Muscle of back (tissue), 11 donors: Measurements from ENCODE around the gene ICA1L. TPM values are rescaled to one million over a fixed set of nuclear protein-coding genes. Genes with fewer than 3 reads are reported as not detected.

Source experiments
- DNase-seq, 3 donors: peaks; one replicate each; pipeline versions ENCODE4 v3.0.0 to v3.0.0-alpha.2; 2013
- polyA plus RNA-seq, 10 donors: library from polyadenylated mRNA; unstranded; fragments of 120-200 nt; gene quantifications; one replicate each; pipeline ENCODE4 v1.2.1, GENCODE V29; 2013; ENCODE audit not compliant: insufficient read length in 10 of 10

Gene ICA1L
- polyA plus RNA-seq, 10 donors: 5.7 to 16.1 (median 9.5) TPM

DNA sequence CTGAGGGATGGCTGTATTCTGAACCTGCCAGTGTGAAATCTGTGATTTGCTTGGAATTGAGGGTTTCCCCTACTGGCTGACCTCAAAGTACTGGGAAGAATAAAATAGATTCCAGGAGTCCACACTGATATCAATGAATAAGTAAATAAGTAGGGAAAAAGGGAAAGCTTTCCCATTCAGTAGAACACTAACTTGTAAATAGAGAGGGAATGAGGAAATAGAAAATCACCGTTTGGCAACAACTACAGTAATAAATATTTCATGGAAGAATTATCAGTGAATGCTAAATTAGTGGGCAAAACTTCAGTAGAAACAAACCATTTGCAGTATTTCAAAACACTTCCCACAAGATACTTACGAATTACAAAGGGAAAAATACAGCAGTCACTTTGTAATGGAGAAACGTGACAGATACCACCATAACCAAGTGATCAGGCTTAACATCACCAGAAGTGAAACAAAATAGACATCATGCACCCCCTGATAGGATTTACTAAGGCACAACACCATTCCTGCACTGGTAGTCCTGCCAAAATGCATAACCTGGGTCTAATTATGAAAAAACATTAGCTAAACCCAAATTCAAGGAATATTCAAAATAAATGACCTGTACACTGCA is 88.5 kb downstream of the ICA1L start:
- peak in 1 of 3 donors; percentile 3 for DNase-seq

DNA sequence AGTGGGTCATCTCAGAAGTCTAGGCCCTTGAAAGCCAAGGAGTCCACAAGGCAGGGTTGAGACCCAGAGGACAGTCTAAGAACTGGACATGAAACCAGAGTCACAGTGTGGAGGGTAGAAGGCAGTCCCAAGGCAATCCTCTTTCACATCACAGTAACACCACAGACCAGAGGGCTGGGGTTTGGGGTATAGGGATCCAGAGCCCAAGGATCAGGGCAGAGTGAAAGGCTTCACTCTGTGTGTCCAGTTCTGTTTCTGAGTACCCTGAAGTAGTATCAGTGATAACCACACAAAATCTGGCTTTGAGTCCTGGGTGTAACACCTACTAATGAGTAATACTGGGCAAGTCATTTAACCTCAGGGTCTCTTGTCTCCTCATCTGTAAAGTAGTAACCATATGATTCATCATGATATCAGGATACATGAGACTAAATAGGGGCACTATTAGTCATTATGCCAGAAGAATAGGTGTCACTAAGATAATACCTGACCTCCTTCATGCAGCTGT is 91.0 kb downstream of the ICA1L start:
- DNase-seq: no peak

DNA sequence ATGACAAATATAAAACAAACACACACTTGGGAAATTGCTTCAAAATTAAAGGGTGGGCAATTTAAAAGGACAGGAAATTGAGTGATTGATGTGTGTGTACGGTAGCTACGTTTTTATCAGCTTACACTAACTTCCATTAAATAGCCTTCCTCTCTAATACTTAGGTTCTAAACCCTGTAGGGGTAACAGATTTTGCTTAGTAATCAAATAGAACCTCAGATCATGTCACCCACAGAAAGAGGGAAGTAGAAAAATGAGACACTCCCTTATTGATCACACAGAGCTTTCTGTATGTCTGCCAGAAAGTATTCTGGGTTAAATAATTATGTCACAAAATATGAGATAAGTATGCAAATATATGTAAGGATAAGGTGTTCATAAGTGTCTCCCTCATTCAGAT is 93.3 kb downstream of the ICA1L start:
- no peak for DNase-seq

DNA sequence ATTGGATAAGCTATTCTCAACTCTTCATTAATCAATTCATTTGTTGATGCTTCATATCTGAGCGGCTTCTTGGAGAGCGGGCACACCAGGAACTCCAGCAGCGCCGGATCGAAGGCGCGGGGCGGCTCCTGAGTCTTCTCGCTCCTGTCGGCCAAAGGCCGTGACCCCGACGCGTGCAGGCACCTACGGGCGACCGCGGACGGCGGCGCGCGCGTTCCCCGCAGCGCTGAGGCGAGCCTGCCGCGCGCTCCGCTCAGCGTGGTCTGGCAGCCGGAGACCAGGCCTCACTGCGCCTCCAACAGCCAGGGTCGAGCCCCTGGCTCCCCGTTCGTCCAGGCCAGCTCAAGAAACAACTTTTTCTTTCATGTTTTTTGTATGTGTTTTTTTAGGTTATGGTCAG is 97.5 kb downstream of the ICA1L start:
- no peak for DNase-seq

DNA sequence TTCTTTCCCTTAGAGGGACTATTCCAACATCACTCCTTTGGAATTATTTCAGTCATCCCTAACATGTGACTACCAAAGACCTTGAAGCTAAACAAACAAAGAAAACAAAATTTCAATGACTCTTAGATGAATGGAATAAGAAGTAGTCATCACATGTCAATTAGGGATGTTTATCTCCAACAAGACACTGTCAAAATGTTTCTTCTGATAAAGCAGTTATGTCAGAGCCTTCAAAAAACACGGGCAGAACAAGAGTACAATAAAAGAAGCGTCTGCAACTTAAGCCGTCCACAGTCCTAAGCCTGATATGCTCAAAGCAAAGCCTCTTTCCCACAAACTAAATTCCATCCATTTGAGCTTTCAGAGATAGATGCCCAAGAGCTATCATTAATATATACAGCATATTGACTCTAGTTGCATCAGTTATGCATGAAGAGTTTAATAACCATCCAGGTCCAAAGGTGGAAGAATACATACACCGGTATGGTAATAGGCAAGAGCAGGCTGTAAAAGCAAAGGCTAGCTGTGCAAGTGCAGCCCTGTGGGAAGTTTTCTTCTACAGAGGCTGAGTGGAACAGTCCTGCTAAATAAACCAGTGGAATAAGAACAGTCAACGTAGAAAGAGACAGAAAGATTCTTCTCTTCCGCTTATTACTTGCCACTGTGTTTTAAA is 98.1 kb downstream of the ICA1L start:
- DNase-seq: no peak

DNA sequence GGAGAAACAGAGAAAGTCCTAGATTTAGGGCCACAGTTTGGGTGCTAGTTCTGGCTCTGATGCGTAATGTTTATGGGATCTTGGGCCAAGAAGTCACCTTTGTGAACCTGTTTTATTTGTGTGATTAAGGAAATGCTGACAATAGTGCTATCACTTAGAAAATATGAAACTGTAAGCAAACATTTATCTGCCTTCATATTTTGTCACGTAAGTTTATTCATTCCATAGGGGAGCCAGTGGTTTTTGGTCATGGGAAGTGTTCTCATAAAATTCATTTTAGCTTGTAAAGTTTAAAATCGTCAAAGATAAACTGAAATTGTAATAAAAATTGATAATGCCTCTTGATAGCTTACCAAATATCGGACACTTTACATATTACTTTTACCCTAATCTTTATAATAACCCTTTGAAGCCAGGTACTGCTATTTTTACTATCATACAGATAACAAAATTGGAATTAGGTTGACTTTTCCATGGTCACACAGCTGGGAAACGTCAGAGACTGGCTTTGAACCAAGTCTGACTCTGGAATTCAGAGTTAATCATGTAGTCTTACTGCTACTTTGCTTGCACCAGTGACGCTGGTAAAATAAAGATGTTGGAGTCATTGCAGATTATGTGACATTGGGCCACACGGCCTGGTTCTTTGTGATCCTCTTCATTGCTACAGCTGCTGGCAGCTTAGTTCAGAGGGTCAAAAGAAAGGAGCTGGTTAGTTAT is 99.7 kb downstream of the ICA1L start:
- peak in 1 of 3 donors; percentile 7 for DNase-seq

DNA sequence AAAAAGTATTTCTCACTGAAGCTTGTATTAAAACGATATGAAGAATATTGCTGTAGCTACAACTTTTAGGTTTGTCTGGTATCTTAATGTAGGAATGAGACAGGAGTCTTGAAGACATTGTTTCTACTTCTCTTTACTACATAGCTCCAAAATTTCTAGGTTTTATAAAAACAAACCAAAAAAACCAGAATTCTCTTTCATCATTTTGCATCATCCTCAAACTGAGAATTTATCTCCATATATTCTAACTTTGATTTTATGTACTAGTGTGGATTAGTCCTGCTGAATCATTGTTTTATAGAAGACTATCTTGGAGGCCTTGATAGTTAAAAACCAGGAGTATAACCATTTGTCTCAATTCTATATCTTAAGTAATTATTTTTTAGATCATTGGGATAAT is 100.2 kb downstream of the ICA1L start:
- no peak for DNase-seq

DNA sequence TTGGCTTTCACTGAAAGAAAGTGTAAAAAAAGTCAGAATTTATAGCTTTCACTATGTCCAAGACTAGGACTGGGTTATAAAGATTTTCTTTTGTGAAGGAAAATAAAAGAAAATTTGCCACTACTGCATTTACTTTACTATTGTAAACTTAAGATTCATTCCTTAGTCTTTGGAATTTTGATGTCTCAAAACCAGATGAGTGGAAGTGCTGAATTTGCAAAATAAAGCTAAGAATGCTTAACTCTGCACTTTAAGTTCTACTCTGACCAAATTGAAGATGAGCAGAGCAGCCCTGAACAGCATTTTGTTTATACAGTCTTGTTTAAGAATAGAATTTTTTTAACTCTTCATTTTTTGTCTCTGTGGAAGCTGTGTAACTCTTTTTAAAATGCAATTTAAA is 102.4 kb downstream of the ICA1L start:
- DNase-seq: no peak

DNA sequence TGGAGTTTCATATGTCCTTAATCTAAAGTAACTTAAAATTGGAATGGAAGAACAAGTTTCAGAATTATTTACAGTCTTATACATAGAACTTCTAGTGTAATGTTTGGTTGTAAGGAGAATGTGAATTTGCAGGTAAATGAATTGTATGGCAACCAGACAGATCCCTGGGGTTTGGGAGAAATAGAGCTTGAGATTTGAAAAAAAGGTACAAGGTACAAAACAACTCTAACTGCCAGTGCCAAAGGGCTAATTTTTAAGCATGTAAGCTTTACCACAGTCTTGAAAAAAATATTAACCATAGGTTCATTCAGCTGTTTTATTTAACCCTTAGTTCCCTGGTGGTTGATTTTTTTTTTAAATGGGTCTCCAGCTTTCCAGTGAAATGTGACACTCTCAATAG is 103.3 kb downstream of the ICA1L start:
- no peak for DNase-seq

DNA sequence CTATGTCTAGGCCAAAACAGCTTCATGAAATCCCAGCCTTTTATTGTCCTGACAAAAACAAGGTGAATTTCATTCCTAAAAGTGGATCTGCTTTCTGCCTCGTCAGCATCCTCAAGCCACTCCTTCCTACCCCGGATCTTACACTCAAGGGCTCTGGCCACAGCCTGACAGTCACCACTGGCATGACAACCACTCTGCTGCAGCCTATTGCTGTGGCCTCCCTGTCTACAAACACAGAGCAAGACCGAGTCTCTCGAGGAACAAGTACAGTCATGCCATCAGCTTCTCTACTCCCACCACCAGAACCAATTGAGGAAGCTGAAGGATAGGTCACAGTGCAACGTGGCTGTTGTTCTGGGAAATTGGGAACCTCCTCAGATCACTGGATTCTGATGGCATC is 106.1 kb downstream of the ICA1L start:
- no peak for DNase-seq

DNA sequence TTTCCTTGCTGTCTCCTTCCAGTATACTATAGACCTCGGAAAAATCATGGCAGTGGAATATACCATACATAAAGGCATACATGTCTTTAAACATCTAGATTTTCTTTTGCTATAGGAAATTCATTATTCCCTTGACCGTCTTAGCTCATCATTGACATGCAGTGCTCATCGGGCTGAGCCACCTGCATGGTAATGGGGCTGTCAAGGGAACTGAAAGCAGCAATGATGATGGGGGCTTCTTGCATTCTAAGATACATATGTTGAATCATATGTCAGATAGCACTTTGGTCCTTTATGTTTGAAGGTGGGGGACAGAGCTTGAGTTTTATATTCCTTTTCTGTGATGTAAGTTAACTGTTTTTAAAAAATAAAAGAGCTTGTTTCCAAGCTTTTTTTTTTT is 106.6 kb downstream of the ICA1L start:
- DNase-seq: no peak

DNA sequence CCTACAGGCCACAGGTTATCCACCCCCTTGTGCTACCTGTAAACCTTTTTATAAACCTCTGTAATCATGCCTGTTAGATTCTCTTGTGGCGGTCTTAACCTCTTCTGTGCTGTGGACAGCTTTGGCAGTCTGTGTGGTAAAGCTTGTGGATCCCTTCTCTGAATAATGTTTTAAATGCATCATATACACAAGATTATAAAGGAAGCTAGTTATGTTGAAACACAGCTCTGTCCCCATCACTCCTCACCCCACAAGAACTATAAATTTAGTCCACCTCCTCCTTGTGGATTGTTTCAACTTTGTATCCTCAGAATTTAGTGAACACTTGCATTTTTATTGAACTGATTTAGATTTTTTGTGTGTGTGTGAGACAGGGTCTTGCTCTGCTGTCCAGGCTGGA is 107.7 kb downstream of the ICA1L start:
- DNase-seq: no peak

DNA sequence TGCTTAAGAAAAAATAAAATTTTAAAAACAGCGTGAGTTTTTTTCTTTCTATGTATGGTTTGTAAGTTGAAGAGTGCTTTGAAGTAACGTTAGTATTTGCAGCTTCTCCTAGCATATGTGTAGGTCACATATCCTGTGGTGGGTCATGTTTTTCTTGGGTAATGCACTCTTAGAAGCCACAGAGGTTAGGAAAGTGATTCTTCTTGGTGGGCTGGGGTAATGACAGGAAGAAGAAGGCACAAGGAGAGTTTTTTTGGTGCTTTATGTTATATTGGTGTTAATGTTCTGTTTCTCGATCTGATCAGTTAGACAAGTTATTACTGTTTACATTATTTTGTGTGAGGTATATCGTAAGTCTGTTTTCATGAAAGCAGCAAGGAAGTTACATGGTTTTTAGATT is 109.0 kb downstream of the ICA1L start:
- no peak for DNase-seq

DNA sequence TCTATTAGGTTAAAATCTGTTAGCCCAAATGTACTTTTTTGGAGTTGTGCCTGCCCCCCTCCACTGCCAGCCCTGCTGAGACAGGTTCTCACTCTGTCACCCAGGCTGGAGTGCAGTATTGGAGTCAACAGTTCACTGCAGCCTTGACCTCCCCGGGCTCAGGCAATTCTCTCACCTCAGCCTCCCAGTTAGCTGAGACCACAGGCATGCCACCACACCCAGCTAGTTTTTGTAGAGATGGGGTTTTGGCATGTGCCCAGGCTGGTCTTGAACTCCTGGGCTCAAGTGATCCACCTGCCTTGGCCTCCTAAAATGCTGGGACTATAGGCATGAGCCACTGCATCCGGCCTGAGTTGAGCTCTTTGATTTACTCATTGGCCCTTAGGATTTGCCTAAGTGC is 110.7 kb downstream of the ICA1L start:
- no peak for DNase-seq

DNA sequence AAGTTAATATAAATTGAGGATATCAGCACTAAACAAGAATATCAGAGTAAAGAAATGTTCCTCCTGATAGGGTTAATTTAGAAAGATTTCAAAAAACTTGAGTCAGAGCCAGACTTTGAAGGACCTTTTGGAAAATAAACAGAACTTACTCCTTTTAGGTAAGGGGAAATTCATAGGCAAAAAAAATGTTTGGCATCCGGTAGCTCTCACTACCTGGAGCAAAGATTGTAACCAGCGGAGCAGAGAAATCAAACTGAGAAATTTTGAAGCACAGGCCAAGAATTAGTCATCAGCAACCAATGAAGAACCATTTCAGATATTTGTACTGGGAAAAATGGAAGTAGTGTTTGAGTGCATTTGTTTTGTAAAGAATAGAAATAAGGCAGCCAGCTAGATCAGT is 113.0 kb downstream of the ICA1L start:
- no peak for DNase-seq

DNA sequence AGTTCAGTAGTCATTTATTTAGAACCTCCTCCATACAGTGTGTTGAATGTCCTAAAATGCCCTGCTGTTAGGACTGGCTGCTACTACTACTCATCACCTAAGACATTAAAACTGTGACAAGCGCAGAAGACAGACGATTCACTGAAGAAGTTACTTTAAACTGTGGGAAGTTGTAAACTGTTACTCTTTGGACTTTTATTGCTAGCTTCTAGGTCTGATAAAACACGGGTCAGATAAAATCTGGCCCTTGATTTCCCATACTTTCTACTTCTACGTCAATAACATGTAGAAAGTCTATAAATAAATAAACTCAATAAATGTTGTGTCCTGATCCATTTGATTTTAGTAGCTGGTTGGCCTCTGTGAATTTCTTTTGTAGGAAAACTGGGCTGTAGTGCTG is 113.4 kb downstream of the ICA1L start:
- no peak for DNase-seq

DNA sequence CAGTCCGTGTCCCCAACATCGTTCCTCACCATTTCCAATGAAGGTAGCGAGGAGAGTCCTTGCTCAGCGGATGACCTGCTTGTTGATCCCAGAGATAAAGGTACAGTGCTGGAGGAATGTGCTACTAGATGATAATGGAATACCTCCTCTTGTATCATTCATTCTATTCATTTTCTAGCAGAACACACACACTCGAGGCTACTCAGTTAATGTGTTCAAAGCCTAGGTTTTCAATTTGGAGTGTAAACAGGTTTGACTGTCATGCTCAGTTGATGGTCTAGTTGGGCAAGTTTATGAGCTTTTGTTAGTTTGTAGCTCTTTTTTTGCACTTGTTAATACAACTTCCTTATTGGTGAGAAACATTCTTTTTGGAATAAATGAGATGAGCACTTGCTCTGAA is 114.2 kb downstream of the ICA1L start:
- DNase-seq: no peak

DNA sequence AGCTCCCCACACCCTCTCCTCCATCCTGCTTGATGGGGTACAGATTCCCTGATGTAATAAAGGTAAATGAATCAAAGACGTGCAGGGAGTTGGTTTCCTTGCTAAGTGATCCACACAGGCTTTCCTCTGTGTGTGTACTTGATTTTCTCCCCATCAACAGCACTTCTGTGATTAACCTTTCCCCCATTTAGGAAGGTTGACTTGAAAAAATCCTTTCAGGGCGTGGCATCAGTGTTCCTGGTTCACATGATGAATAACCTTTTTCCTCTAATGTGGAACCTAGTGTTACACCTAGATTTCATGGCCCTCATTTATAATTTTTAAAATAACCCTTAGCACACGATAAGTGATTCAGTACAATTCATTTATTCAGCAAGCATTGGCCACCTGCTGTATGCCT is 115.0 kb downstream of the ICA1L start:
- DNase-seq: no peak

DNA sequence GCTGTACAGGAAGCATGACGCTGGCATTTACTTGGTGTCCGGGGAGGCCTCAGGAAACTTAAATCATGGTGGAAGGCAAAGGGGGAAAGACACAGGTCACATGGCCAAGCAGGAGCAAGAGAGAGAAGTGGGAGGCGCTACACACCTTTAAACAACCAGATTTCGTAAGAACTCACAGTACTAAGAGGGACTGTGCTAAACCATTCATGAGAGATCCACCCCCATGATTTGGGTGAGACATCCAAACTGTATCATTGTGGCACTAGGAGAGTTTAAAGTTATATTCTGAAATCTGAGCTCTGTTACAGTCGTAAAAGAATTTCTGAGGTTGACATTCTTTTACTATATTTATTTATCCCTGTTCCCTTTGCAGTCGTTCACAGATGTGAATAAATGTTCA is 116.6 kb downstream of the ICA1L start:
- no peak for DNase-seq

DNA sequence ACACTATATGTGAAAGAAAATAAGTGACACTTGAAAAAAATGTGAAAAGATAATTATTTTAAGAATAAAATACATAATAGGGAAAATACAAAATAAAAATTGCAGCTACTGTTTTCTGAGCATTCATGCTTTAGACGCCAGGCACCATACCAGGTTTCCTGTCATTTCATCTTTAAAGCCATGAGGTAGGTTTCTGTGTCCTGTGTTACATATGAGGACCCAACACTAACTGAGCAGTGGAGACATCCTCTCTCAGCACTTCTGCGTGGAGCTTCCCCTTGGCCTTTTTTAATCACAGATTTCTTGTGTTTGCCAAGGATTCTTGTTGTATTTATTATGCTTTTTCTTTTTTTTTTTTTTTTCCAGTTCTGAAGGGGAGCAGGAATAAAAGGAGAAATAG is 119.5 kb downstream of the ICA1L start:
- DNase-seq: no peak

DNA sequence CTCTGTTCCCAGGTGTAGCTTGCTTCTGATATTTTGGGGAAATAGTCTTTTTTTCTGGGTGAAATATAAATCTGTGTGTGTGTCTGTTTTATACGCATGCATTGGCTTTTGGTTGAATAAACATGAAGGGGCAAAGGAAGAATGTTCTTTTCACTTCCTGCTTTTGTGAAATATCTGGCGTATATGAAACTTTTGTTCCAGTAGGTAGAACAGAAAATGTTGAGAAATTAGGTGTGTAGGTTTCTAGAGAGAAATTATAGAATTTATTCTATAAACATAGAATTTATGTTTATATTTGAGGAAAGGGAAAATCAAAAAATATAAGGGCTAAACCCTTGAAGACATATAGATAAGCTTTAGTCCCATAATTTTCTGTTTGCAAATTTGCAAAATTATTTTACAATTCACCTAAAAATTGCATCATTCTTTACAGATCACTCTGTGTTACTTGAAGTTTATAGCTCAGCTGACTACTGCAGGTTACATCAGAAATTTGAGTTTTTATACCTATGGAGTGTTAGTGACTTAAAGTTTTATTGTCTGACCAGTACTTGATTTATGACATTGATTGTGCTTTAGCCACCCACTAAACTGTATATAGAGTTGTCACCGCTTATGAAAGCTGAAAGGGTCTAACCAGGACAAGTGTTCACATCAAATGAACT is 120.7 kb downstream of the ICA1L start:
- DNase-seq: no peak

DNA sequence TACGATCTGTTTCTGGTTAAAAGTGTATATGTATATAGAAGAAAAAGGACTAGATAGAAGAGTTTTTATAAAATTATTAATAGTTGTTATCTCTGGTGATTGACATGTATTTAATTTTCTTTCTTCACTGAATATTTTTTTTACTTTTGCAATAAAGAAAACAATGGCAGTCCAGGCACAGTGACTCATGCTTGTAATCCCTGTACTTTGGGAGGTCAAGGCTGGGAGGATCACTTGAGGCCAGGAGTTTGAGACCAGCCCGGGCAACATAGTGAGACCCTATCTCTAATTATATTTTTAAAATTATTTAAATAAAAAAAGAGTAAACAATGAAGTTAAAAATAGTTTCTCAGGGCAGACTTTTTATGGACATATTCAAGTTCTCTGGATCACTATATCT is 122.1 kb downstream of the ICA1L start:
- no peak for DNase-seq

DNA sequence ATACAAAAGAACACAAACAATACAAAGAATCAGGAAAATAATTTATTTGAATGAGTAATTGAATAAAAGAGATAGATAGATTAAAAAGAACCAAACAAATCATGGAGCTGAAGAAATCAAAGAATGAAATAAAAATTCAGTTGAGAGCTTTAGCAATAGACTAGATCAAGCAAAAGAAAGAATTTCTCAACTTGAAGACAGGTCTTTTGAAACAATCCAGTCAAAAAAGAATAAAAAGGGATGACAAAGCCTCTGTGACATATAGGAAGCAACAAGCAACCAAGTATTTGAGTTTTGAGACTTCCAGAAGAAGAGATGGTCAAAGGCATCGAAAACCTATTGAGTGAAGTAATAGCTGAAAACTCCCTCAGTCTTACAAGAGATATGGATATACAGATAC is 128.0 kb downstream of the ICA1L start:
- no peak for DNase-seq
